ENCODE results near the gene GDE1. TPM values are rescaled to one million over a fixed set of nuclear protein-coding genes. Genes with fewer than 3 reads are reported as not detected.

The GDE1 gene
- total RNA-seq, 1 donor from 2014 or later, result 46.4 TPM

- DNase-seq, result no peak
These were observed 35.8 kb downstream of the GDE1 start for GRCh38 chr16:19486051-19486450.

DNA sequence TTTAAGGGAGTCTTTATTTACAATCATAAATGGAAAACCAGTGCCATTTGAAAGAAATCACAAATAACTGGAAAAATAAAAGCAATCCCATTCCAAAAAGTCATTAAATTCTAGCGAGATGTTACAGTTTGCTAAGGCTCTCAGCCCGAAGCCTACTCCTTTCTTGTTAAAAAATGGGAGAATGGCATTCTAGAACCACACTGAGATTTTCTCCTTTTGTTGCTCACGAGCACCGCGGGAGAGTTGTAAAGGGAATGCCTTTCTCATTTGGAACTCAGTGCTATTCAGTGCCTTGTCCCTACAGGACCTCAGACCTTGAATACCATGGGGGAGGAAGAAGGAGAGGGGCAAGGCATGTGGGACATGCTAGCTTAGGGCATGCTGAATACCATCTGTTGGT, 36.3 kb downstream of the GDE1 start:
- no peak for DNase-seq

DNA sequence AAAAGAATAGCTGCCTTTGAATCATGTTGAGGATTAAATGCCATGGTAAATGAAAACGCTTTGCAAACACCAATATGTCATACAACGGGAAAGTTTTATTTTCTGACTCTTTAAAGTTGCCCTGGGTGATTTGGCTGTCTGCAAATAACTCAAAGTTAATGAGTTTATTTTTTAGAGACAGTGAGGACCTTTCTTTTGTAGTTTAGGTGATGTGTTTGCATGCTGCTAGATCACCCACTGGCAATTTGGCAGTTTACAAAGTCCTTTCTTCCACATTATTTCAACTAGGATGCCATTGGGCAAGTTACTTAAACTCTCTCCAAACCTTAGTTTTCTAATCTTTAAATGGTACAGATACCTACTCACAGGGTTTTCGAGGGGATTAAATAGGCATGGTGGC, 37.8 kb downstream of the GDE1 start:
- DNase-seq, result peak; percentile 38

- no peak for DNase-seq
These were observed 39.6 kb downstream of the GDE1 start for GRCh38 chr16:19482291-19482690.

GRCh38 chr16:19481769-19482168, 40.1 kb downstream of the GDE1 start:
- DNase-seq, result no peak

- no peak for DNase-seq
These were observed 40.6 kb downstream of the GDE1 start for GRCh38 chr16:19481296-19481695.

GRCh38 chr16:19479302-19479721, 42.6 kb downstream of the GDE1 start:
- DNase-seq, result no peak

- DNase-seq, result no peak
These were observed 43.4 kb downstream of the GDE1 start for GRCh38 chr16:19478505-19478904.

DNA sequence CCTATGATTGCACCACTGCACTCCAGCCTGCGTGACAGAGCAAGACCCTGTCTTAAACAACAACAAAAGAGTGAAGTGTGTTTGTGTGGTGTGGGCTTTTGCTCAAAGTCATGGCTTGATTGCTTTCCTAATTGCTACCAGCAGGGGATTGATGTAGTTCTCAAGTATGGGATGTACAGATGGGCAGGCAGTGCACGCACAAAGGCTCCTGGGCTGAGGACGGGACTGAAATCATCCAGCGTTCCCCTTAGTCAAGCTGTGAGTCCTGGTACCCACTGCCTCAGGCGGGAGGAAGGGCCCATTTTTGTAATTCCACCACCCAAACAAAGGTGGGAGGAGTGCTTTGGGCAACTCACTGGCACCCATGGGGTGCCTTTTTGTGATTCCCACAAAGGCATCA, 47.3 kb downstream of the GDE1 start:
- no peak for DNase-seq

GRCh38 chr16:19472482-19472881, 49.4 kb downstream of the GDE1 start:
- no peak for DNase-seq

- DNase-seq, result no peak
These were observed 53.6 kb downstream of the GDE1 start for GRCh38 chr16:19468300-19468699.

- no peak for DNase-seq
These were observed 58.2 kb downstream of the GDE1 start for GRCh38 chr16:19463468-19464315.

DNA sequence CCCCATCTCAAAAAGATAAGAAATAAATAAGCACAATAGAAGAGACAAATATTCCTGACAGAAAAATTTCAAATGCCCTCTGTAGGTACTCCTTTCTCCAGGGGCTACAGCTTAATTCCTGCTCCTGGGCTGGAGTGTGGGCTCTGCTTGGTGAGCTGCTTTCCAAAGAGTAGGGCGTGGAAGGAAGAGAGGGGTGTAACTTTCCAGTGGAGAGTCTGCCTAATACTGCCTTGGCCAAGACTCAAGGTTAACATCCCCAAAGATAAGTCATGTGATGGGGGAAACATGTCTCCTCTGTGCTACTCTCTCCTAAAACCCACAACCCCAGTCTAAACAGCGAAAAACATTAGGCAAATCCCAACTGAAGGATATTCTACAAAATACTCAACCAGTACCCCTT, 61.5 kb downstream of the GDE1 start:
- DNase-seq, result no peak

- DNase-seq, result no peak
These were observed 63.0 kb downstream of the GDE1 start for GRCh38 chr16:19458722-19459379.

Other genes with a start within 250 kb of the GDE1 start
- gene CLEC19A, start 236.4 kb downstream of the GDE1 start, total RNA-seq, result not detected
- 0.72 TPM for gene TMC5, start 104.2 kb downstream of the GDE1 start, total RNA-seq
- 36.9 TPM for gene CCP110, start 1.8 kb upstream of the GDE1 start, total RNA-seq
- gene VPS35L, start 33.6 kb upstream of the GDE1 start, total RNA-seq, result 30.0 TPM
- 14.4 TPM for gene KNOP1, start 196.1 kb upstream of the GDE1 start, total RNA-seq
- gene IQCK, start 196.2 kb upstream of the GDE1 start, total RNA-seq, result 19.4 TPM